Right cardiac atrium (tissue), 5 donors: ENCODE data around the gene SIM2. TPM values are rescaled to one million over a fixed set of nuclear protein-coding genes. Genes with fewer than 3 reads are reported as not detected.
A peak's percentile ranks its signal among the peaks of the same experiment; 100 is the strongest.
"Not testable (repeated sequence)": the region's sequence is repeated elsewhere in the genome, so short reads cannot be mapped to it uniquely, and the experiment has no call there.

ENCODE experiments used
- ATAC-seq, 2 donors: fragments of 200-7000 bp; cut with Tn5 transposase; one replicate each; pipeline versions ENCODE4 v1.8.0 to v1.9.1; 2020; ENCODE audit warnings: moderate library complexity in 2 of 2, mild to moderate bottlenecking in 1 of 2
- DNase-seq, 3 donors: peaks; one replicate each; pipeline ENCODE4 v3.0.0-alpha.2; 2020
- H3K27ac ChIP-seq: one replicate; pipeline ENCODE4 v1.5.1; 2013; ENCODE audit warnings: mild to moderate bottlenecking, low read length, control low read depth, moderate library complexity
- H3K27me3 ChIP-seq: one replicate; pipeline ENCODE4 v1.6.1; 2013; ENCODE audit not compliant: control insufficient read depth, insufficient read depth
- H3K4me1 ChIP-seq: one replicate; pipeline ENCODE4 v1.6.1; 2013; ENCODE audit warnings: low read length; ENCODE audit not compliant: control insufficient read depth, insufficient read depth
- H3K4me3 ChIP-seq: one replicate; pipeline ENCODE4 v1.5.1; 2013; ENCODE audit warnings: low read length, control low read depth
- H3K9me3 ChIP-seq: one replicate; pipeline ENCODE4 v1.6.1; 2013; ENCODE audit warnings: low read length; ENCODE audit not compliant: control insufficient read depth
- WGBS: extraction: QIAGEN DNeasy Blood & Tissue Kit; methylation state at CpG from one replicate; pipeline ENCODE4 v1.1.7; 2013; 5-methylcytosine and 5-hydroxymethylcytosine counted together
- intact Hi-C, 4 donors: fragments of 100-400 bp; cut with DNase I; formaldehyde crosslinking; loops; one replicate each; pipeline versions ENCODE4 v1.11.0 to v1.14.0; 2022 to 2023
- long read RNA-seq, 4 donors: library from polyadenylated mRNA; unstranded; transcript quantifications; one replicate each; pipeline ENCODE4 v2.0.0, GENCODE V29; 2020 to 2021
- polyA plus RNA-seq: library from polyadenylated mRNA; stranded (reverse); fragments of 200-250 nt; gene quantifications from one replicate; pipeline ENCODE4 v1.2.3, GENCODE V29; 2013
- total RNA-seq, 4 donors: library from RNA; stranded (reverse); fragmentation: NEBNext Ultra II Directional; extraction: Animal tissue kit (Norgen Biotek cat#: 25700); gene quantifications; one replicate each; pipeline ENCODE4 v1.2.1, GENCODE V29; 2021
- donor health status: healthy with polysubstance abuse.
- donor health status: DM: no; HTN: yes; CAD: no.
- donor health status: DM: no; HTN: no; CAD: no.
- donor health status: DM: no; HTN: yes; CAD: no; lungs with severe emphysema.
- donor health status: DM: yes; HTN: yes; CAD: no.

The SIM2 gene
- total RNA-seq (not detected), polyA plus RNA-seq (not detected)
- long read RNA-seq, donor 1, result 0 reads
- long read RNA-seq, donor 2, result 0 reads
- long read RNA-seq, donor 3, result 0 reads
- long read RNA-seq, donor 4, result 0 reads

GRCh38 chr21:36698981-36699545 lies at the start of gene SIM2:
SIM2 (plus strand) TSS chr21:36699115; CDS start chr21:36699747, 632 bp downstream.
- Histone ChIP-seq H3K27ac (no peak within 1 kb of the TSS), H3K4me3 (peak within 1 kb of the TSS; percentile 47), H3K27me3 (no peaks in the 10 kb centered on the region), H3K9me3 (no peaks in the 10 kb centered on the region), H3K4me1 (peaks cover 4% of the 10 kb centered on the region)
- WGBS, result under 1% methylated on average over 68 of the region's 70 CpGs
- DNase-seq, result peak in 1 of 3 donors; percentile 68
- intact Hi-C loops, result no loop called here
- peak in 1 of 2 donors; percentile 40 for ATAC-seq

GRCh38 chr21:36654324-36654723 lies 44.6 kb upstream of the SIM2 start:
- 81% methylated on average over 17 of the region's 17 CpGs for WGBS
- DNase-seq (no peak), ATAC-seq (no peak)
- intact Hi-C loops, result no loop called here
- Histone ChIP-seq H3K9me3 (no peaks in the 10 kb centered on the region), H3K4me1 (no peaks in the 10 kb centered on the region), H3K27ac (no peak overlapping the region), H3K27me3 (no peaks in the 10 kb centered on the region), H3K4me3 (no peak overlapping the region)

GRCh38 chr21:36654796-36655325 lies 44.1 kb upstream of the SIM2 start:
- no peaks in the 10 kb centered on the region for H3K9me3 ChIP-seq
- no peak overlapping the region for H3K27ac ChIP-seq
- 80% methylated on average over 10 of the region's 10 CpGs for WGBS
- no peaks in the 10 kb centered on the region for H3K27me3 ChIP-seq
- no peak for DNase-seq
- ATAC-seq, result no peak
- H3K4me3 ChIP-seq, result no peak overlapping the region
- intact Hi-C loops, result no loop called here
- no peaks in the 10 kb centered on the region for H3K4me1 ChIP-seq

- Histone ChIP-seq H3K4me3 (no peak overlapping the region), H3K4me1 (no peaks in the 10 kb centered on the region), H3K27ac (no peak overlapping the region), H3K9me3 (no peaks in the 10 kb centered on the region), H3K27me3 (no peaks in the 10 kb centered on the region)
- WGBS, result 85% methylated on average over 6 of the region's 6 CpGs
- no peak for DNase-seq
- no peak for ATAC-seq
- intact Hi-C loops, result no loop called here
These were observed 42.8 kb upstream of the SIM2 start for GRCh38 chr21:36656138-36656537.

- intact Hi-C loops, H3K4me3 ChIP-seq, DNase-seq, H3K9me3 ChIP-seq, ATAC-seq, H3K27me3 ChIP-seq, H3K4me1 ChIP-seq, H3K27ac ChIP-seq: not testable (repeated sequence)
- 49% methylated on average over 1 of the region's 1 CpG for WGBS
These were observed 41.6 kb upstream of the SIM2 start for GRCh38 chr21:36657290-36657689.

GRCh38 chr21:36657999-36658398 lies 40.9 kb upstream of the SIM2 start:
- Histone ChIP-seq H3K4me3 (no peak overlapping the region), H3K4me1 (no peaks in the 10 kb centered on the region), H3K27ac (no peak overlapping the region), H3K27me3 (no peaks in the 10 kb centered on the region), H3K9me3 (no peaks in the 10 kb centered on the region)
- intact Hi-C loops, result no loop called here
- ATAC-seq (no peak), DNase-seq (no peak)
- 93% methylated on average over 4 of the region's 4 CpGs for WGBS

GRCh38 chr21:36658926-36659325 lies 40.0 kb upstream of the SIM2 start:
- WGBS, result 77% methylated on average over 5 of the region's 5 CpGs
- no peaks in the 10 kb centered on the region for H3K27me3 ChIP-seq

GRCh38 chr21:36661511-36662309 lies 37.2 kb upstream of the SIM2 start:
- intact Hi-C loops, result no loop called here
- H3K4me1 ChIP-seq, result no peaks in the 10 kb centered on the region
- no peak for DNase-seq
- 35% methylated on average over 11 of the region's 11 CpGs for WGBS
- ATAC-seq, result no peak
- no peak overlapping the region for H3K27ac ChIP-seq
- no peak overlapping the region for H3K4me3 ChIP-seq
- H3K9me3 ChIP-seq, result no peaks in the 10 kb centered on the region
- no peaks in the 10 kb centered on the region for H3K27me3 ChIP-seq

More at GRCh38 chr21:36658926-36659325, 40.0 kb upstream of the SIM2 start:
- Histone ChIP-seq H3K9me3 (no peaks in the 10 kb centered on the region), H3K4me3 (no peak overlapping the region), H3K4me1 (no peaks in the 10 kb centered on the region), H3K27ac (no peak overlapping the region)
- intact Hi-C loops, result no loop called here
- no peak for ATAC-seq
- DNase-seq, result no peak

GRCh38 chr21:36663033-36663855 lies 35.7 kb upstream of the SIM2 start:
- DNase-seq, result no peak
- Histone ChIP-seq H3K9me3 (no peaks in the 10 kb centered on the region), H3K4me1 (no peaks in the 10 kb centered on the region), H3K4me3 (no peak overlapping the region), H3K27me3 (no peaks in the 10 kb centered on the region), H3K27ac (no peak overlapping the region)
- intact Hi-C loops, result no loop called here
- WGBS, result 51% methylated on average over 18 of the region's 18 CpGs
- no peak for ATAC-seq

GRCh38 chr21:36664662-36664990 lies 34.3 kb upstream of the SIM2 start:
- ATAC-seq, result no peak
- Histone ChIP-seq H3K4me1 (no peaks in the 10 kb centered on the region), H3K27me3 (no peaks in the 10 kb centered on the region), H3K9me3 (no peaks in the 10 kb centered on the region), H3K27ac (no peak overlapping the region), H3K4me3 (no peak overlapping the region)
- no peak for DNase-seq
- intact Hi-C loops, result no loop called here
- 58% methylated on average over 9 of the region's 9 CpGs for WGBS

GRCh38 chr21:36665806-36666205 lies 33.1 kb upstream of the SIM2 start:
- Histone ChIP-seq H3K9me3 (no peaks in the 10 kb centered on the region), H3K4me3 (no peak overlapping the region), H3K27me3 (no peaks in the 10 kb centered on the region), H3K27ac (no peak overlapping the region), H3K4me1 (no peaks in the 10 kb centered on the region)
- WGBS, result 89% methylated on average over 6 of the region's 6 CpGs
- ATAC-seq (no peak), DNase-seq (no peak)
- intact Hi-C loops, result no loop called here
